Caco-2 (cell line): ENCODE results near the gene BPTF. TPM values are rescaled to one million over a fixed set of nuclear protein-coding genes. Genes with fewer than 3 reads are reported as not detected.
"Not testable (repeated sequence)": the region's sequence is repeated elsewhere in the genome, so short reads cannot be mapped to it uniquely, and the experiment has no call there.

Experiments
- BruUV-seq: library from RNA; stranded (reverse); fragments of 400-500 nt; replicated peaks from 2 replicates; lab custom pipeline; 2021; lab: Mats Ljungman, UMichigan
- CTCF ChIA-PET: fragments of 300-600 bp; sonication (Branson Sonifier 250); formaldehyde crosslinking; loops from one replicate; lab custom pipeline; 2022; ENCODE audit warnings: antibody characterized with exemption; lab: Charles Lee
- POLR2A ChIA-PET: fragments of 300-600 bp; sonication (Branson Sonifier 250); formaldehyde crosslinking; loops from one replicate; lab custom pipeline; 2022; ENCODE audit warnings: antibody characterized with exemption; lab: Charles Lee
- DNase-seq, 2 experiments: peaks; one replicate each; pipeline versions ENCODE4 v3.0.0 to v3.0.0-alpha.2; 2020 to 2022
- H3K27me3 ChIP-seq: replicated peaks from 2 replicates; pipeline ENCODE4 v1.6.0; 2011; ENCODE audit warnings: low read length; ENCODE audit not compliant: control insufficient read depth, insufficient read depth
- H3K36me3 ChIP-seq: 2 replicates; pipeline ENCODE4 v1.5.1; 2011; ENCODE audit warnings: low read length; ENCODE audit not compliant: control insufficient read depth, insufficient read depth
- H3K4me1 ChIP-seq: fragments of 250-450 bp; sonication (Bioruptor Pico); 2 replicates; pipeline ENCODE4 v1.5.1; 2020; ENCODE audit warnings: mild to moderate bottlenecking
- H3K4me3 ChIP-seq: 2 replicates; pipeline ENCODE4 v1.5.1; 2011; ENCODE audit warnings: low read depth, mild to moderate bottlenecking, control low read depth, low read length
- H3K9me3 ChIP-seq: fragments of 250-450 bp; sonication (Bioruptor Pico); 2 replicates; pipeline ENCODE4 v1.5.1; 2020; ENCODE audit warnings: mild to moderate bottlenecking, moderate library complexity
- H3K27ac Mint-ChIP-seq: one replicate; pipeline ENCODE4 v1.8.0; 2022; ENCODE audit warnings: mixed read lengths; ENCODE audit not compliant: unreplicated experiment
- H3K27me3 Mint-ChIP-seq: one replicate; pipeline ENCODE4 v1.8.0; 2022; ENCODE audit warnings: mixed read lengths; ENCODE audit not compliant: insufficient read depth, unreplicated experiment
- H3K36me3 Mint-ChIP-seq: one replicate; pipeline ENCODE4 v1.8.0; 2022; ENCODE audit warnings: mild to moderate bottlenecking, mixed read lengths; ENCODE audit not compliant: insufficient read depth, unreplicated experiment
- H3K4me1 Mint-ChIP-seq: one replicate; pipeline ENCODE4 v1.8.0; 2022; ENCODE audit warnings: low read depth, mixed read lengths; ENCODE audit not compliant: unreplicated experiment
- H3K4me3 Mint-ChIP-seq: one replicate; pipeline ENCODE4 v1.8.0; 2022; ENCODE audit warnings: mild to moderate bottlenecking, moderate library complexity, mixed read lengths; ENCODE audit not compliant: unreplicated experiment
- H3K9me3 Mint-ChIP-seq: one replicate; pipeline ENCODE4 v1.8.0; 2022; ENCODE audit warnings: mixed read lengths; ENCODE audit not compliant: unreplicated experiment
- CTCF ChIP-seq, 2 experiments: fragments of 200-600 bp in 1 of 2; IDR thresholded peaks; 1 replicate in 1 of 2; 2 replicates in 1 of 2; pipeline versions ENCODE4 v1.5.1 to v1.8.0; 2011 to 2022; ENCODE audit warnings: antibody characterized with exemption in 1 of 2, control low read depth in 1 of 2, inconsistent platforms in 1 of 2, low read depth in 1 of 2, low read length in 1 of 2, mild to moderate bottlenecking in 1 of 2, moderate library complexity in 1 of 2; ENCODE audit not compliant: insufficient read depth in 1 of 2, severe bottlenecking in 1 of 2, unreplicated experiment in 1 of 2
- intact Hi-C: fragments of 100-400 bp; cut with micrococcal nuclease; formaldehyde crosslinking; loops from one replicate; pipeline ENCODE4 v1.10.0; 2022; ENCODE audit not compliant: unreplicated experiment
- total RNA-seq: library from RNA; stranded (reverse); gene quantifications from 2 replicates; pipeline ENCODE4 v1.2.3, GENCODE V29; 2022

BPTF gene
- total RNA-seq, 1 experiment from 2014 or later: 101 TPM

- Histone ChIP-seq H3K36me3 (no peaks in the 10 kb centered on the region), H3K9me3 (no peaks in the 10 kb centered on the region), H3K4me1 (no peaks in the 10 kb centered on the region), H3K4me3 (no peak overlapping the region), H3K27me3 (no peaks in the 10 kb centered on the region)
- TF ChIP-seq CTCF (IDR thresholded peaks at IDR 0.05; ENCODE audit: insufficient read depth in 1 of 2, low read depth in 1 of 2, low read length in 1 of 2, severe bottlenecking in 1 of 2, unreplicated experiment in 1 of 2): no peak
- H3K27ac Mint-ChIP-seq: no peak overlapping the region
- intact Hi-C loops: no loop called here
- no peak overlapping the region for H3K4me3 Mint-ChIP-seq
- CTCF ChIA-PET: interaction anchor here (0.7 kb wide), 1 partner anchor 1026 kb away, joined by 4 read pairs; no protein-coding TSS in a partner anchor
- H3K9me3 Mint-ChIP-seq: no peaks in the 10 kb centered on the region
- H3K36me3 Mint-ChIP-seq: no peaks in the 10 kb centered on the region
- DNase-seq: no peak
- no peaks in the 10 kb centered on the region for H3K4me1 Mint-ChIP-seq
- POLR2A ChIA-PET: no interaction called here
- no TSS peak for BruUV-seq
- H3K27me3 Mint-ChIP-seq: no peaks in the 10 kb centered on the region
These were observed 17.3 kb downstream of the BPTF start for GRCh38 chr17:67842648-67843047.

GRCh38 chr17:67845374-67845773 is 20.1 kb downstream of the BPTF start:
- no TSS peak for BruUV-seq
- intact Hi-C loops: no loop called here
- POLR2A ChIA-PET: no interaction called here
- no peak overlapping the region for H3K4me3 Mint-ChIP-seq
- no peak for TF ChIP-seq CTCF (IDR thresholded peaks at IDR 0.05; ENCODE audit: insufficient read depth in 1 of 2, low read depth in 1 of 2, low read length in 1 of 2, severe bottlenecking in 1 of 2, unreplicated experiment in 1 of 2)
- no peak for DNase-seq
- CTCF ChIA-PET: no interaction called here
- no peaks in the 10 kb centered on the region for H3K9me3 Mint-ChIP-seq
- Histone ChIP-seq H3K4me3 (no peak overlapping the region), H3K36me3 (no peaks in the 10 kb centered on the region), H3K27me3 (no peaks in the 10 kb centered on the region), H3K9me3 (no peaks in the 10 kb centered on the region), H3K4me1 (no peaks in the 10 kb centered on the region)
- no peak overlapping the region for H3K27ac Mint-ChIP-seq
- H3K4me1 Mint-ChIP-seq: no peaks in the 10 kb centered on the region
- H3K27me3 Mint-ChIP-seq: no peaks in the 10 kb centered on the region
- no peaks in the 10 kb centered on the region for H3K36me3 Mint-ChIP-seq

- H3K27me3 ChIP-seq, H3K4me3 ChIP-seq, CTCF ChIA-PET, H3K36me3 ChIP-seq, H3K4me1 ChIP-seq, H3K36me3 Mint-ChIP-seq, H3K4me3 Mint-ChIP-seq, DNase-seq, H3K4me1 Mint-ChIP-seq, H3K27ac Mint-ChIP-seq, intact Hi-C loops, POLR2A ChIA-PET, BruUV-seq, H3K27me3 Mint-ChIP-seq, H3K9me3 ChIP-seq, H3K9me3 Mint-ChIP-seq: not testable (repeated sequence)
These were observed 22.9 kb downstream of the BPTF start for GRCh38 chr17:67848189-67848588.

- H3K36me3 ChIP-seq, H3K9me3 ChIP-seq, DNase-seq, intact Hi-C loops, H3K4me1 ChIP-seq, CTCF ChIA-PET, BruUV-seq, POLR2A ChIA-PET, H3K27me3 ChIP-seq, H3K27me3 Mint-ChIP-seq, H3K4me1 Mint-ChIP-seq, H3K27ac Mint-ChIP-seq, H3K36me3 Mint-ChIP-seq, H3K4me3 Mint-ChIP-seq, H3K4me3 ChIP-seq, H3K9me3 Mint-ChIP-seq: not testable (repeated sequence)
These were observed 23.5 kb downstream of the BPTF start for GRCh38 chr17:67848846-67849245.
